Effector memory CD8-positive, alpha-beta T cell (primary cell): ENCODE results near the gene IPO13.

ENCODE experiments used
- ATAC-seq: fragments of 150-1000 bp; cut with Tn5 transposase; replicated peaks from 2 replicates; pipeline ENCODE4 v1.10.0; 2021; ENCODE audit warnings: mild to moderate bottlenecking, moderate library complexity
- DNase-seq, 3 experiments: peaks; one replicate each; pipeline ENCODE4 v3.0.0; 2021
- H3K27ac Mint-ChIP-seq, 2 donors: one replicate each; pipeline ENCODE4 v1.8.0; 2022; ENCODE audit warnings: mild to moderate bottlenecking in 2 of 2, mixed read lengths in 2 of 2, moderate library complexity in 2 of 2
- H3K27me3 Mint-ChIP-seq, 2 donors: one replicate each; pipeline ENCODE4 v1.8.0; 2022; ENCODE audit warnings: mixed read lengths in 2 of 2
- H3K36me3 Mint-ChIP-seq: one replicate; pipeline ENCODE4 v1.8.0; 2022; ENCODE audit warnings: mild to moderate bottlenecking, moderate library complexity, mixed read lengths; ENCODE audit not compliant: insufficient read depth
- H3K4me1 Mint-ChIP-seq, 2 donors: one replicate each; pipeline ENCODE4 v1.8.0; 2022; ENCODE audit warnings: low read depth in 2 of 2, mixed read lengths in 2 of 2
- H3K4me3 Mint-ChIP-seq, 2 donors: one replicate each; pipeline ENCODE4 v1.8.0; 2022; ENCODE audit warnings: mild to moderate bottlenecking in 2 of 2, mixed read lengths in 2 of 2, moderate library complexity in 2 of 2
- H3K9me3 Mint-ChIP-seq, 2 donors: one replicate each; pipeline ENCODE4 v1.8.0; 2022; ENCODE audit warnings: mixed read lengths in 2 of 2

The IPO13 gene

GRCh38 chr1:43963890-43964289, 17.1 kb downstream of the IPO13 start:
- H3K4me1 Mint-ChIP-seq: no peaks in the 10 kb centered on the region
- no peak overlapping the region for H3K4me3 Mint-ChIP-seq
- ATAC-seq (no peak), DNase-seq (no peak)
- no peaks in the 10 kb centered on the region for H3K27me3 Mint-ChIP-seq
- no peaks in the 10 kb centered on the region for H3K9me3 Mint-ChIP-seq
- H3K27ac Mint-ChIP-seq: no peak overlapping the region
- H3K36me3 Mint-ChIP-seq: peaks cover 3% of the 10 kb centered on the region

- Mint-ChIP-seq H3K4me1 (peaks cover 11 to 12% of the 10 kb centered on the region in 2 donors), H3K27ac (no peak overlapping the region), H3K9me3 (no peaks in the 10 kb centered on the region), H3K36me3 (peaks cover 3% of the 10 kb centered on the region), H3K27me3 (no peaks in the 10 kb centered on the region), H3K4me3 (no peak overlapping the region)
- DNase-seq (no peak), ATAC-seq (no peak)
Measured at GRCh38 chr1:43965316-43965715, 18.6 kb downstream of the IPO13 start.

GRCh38 chr1:43968348-43968948, 21.7 kb downstream of the IPO13 start:
- DNase-seq (no peak), ATAC-seq (no peak)
- Mint-ChIP-seq H3K27me3 (no peaks in the 10 kb centered on the region), H3K27ac (no peak overlapping the region), H3K4me1 (peaks cover 14 to 18% of the 10 kb centered on the region in 2 donors), H3K9me3 (no peaks in the 10 kb centered on the region), H3K36me3 (peaks cover 5% of the 10 kb centered on the region), H3K4me3 (no peak overlapping the region)

- H3K27me3 Mint-ChIP-seq: no peaks in the 10 kb centered on the region
- DNase-seq: no peak
- H3K4me3 Mint-ChIP-seq: peak overlapping the region; percentile 91 to 93
- H3K36me3 Mint-ChIP-seq: peaks cover 6% of the 10 kb centered on the region
- ATAC-seq: no peak
- H3K27ac Mint-ChIP-seq: peak overlapping the region in 1 of 2 donors; percentile 64
- peaks cover 24 to 26% of the 10 kb centered on the region in 2 donors for H3K4me1 Mint-ChIP-seq
- H3K9me3 Mint-ChIP-seq: no peaks in the 10 kb centered on the region
Measured at GRCh38 chr1:43969416-43969745, 22.6 kb downstream of the IPO13 start.

GRCh38 chr1:43969746-43970466, 23.2 kb downstream of the IPO13 start, which contains the start of gene DPH2:
TSS of gene DPH2 (plus strand) at chr1:43970010. CDS start at chr1:43970176, 166 bp downstream.
- peak; percentile 85 to 89 (median 86) for DNase-seq
- H3K27ac Mint-ChIP-seq: peak within 1 kb of the TSS in 1 of 2 donors; percentile 64
- no peaks in the 10 kb centered on the region for H3K27me3 Mint-ChIP-seq
- peaks cover 11% of the 10 kb centered on the region for H3K36me3 Mint-ChIP-seq
- peak within 1 kb of the TSS; percentile 91 to 93 for H3K4me3 Mint-ChIP-seq
- peak; percentile 85 for ATAC-seq
- H3K4me1 Mint-ChIP-seq: peaks cover 24 to 27% of the 10 kb centered on the region in 2 donors
- no peaks in the 10 kb centered on the region for H3K9me3 Mint-ChIP-seq

- no peak for ATAC-seq
- H3K27me3 Mint-ChIP-seq: no peaks in the 10 kb centered on the region
- H3K4me1 Mint-ChIP-seq: peaks cover 24 to 29% of the 10 kb centered on the region in 2 donors
- H3K36me3 Mint-ChIP-seq: peaks cover 11% of the 10 kb centered on the region
- H3K9me3 Mint-ChIP-seq: no peaks in the 10 kb centered on the region
- peak overlapping the region in 1 of 2 donors; percentile 64 for H3K27ac Mint-ChIP-seq
- peak overlapping the region; percentile 91 to 93 for H3K4me3 Mint-ChIP-seq
- DNase-seq: no peak
Measured at GRCh38 chr1:43970502-43970901, 23.8 kb downstream of the IPO13 start.

- no peaks in the 10 kb centered on the region for H3K9me3 Mint-ChIP-seq
- peak overlapping the region in 1 of 2 donors; percentile 64 for H3K27ac Mint-ChIP-seq
- no peak for DNase-seq
- no peaks in the 10 kb centered on the region for H3K27me3 Mint-ChIP-seq
- ATAC-seq: no peak
- H3K4me1 Mint-ChIP-seq: peaks cover 28 to 33% of the 10 kb centered on the region in 2 donors
- H3K36me3 Mint-ChIP-seq: peaks cover 11% of the 10 kb centered on the region
- H3K4me3 Mint-ChIP-seq: peak overlapping the region; percentile 91 to 93
Measured at GRCh38 chr1:43970911-43971310, 24.2 kb downstream of the IPO13 start.

GRCh38 chr1:43971336-43971980, 24.7 kb downstream of the IPO13 start:
- Mint-ChIP-seq H3K27me3 (no peaks in the 10 kb centered on the region), H3K9me3 (no peaks in the 10 kb centered on the region), H3K36me3 (peaks cover 12% of the 10 kb centered on the region), H3K4me3 (peak overlapping the region; percentile 91 to 93), H3K27ac (no peak overlapping the region), H3K4me1 (peaks cover 33 to 39% of the 10 kb centered on the region in 2 donors)
- ATAC-seq (no peak), DNase-seq (no peak)

GRCh38 chr1:43973981-43974442, 27.3 kb downstream of the IPO13 start:
- H3K27me3 Mint-ChIP-seq: no peaks in the 10 kb centered on the region
- no peak for ATAC-seq
- peaks cover 56 to 59% of the 10 kb centered on the region in 2 donors for H3K4me1 Mint-ChIP-seq
- H3K27ac Mint-ChIP-seq: peak overlapping the region; percentile 93 to 94
- peaks cover 19% of the 10 kb centered on the region for H3K36me3 Mint-ChIP-seq
- DNase-seq: no peak
- peak overlapping the region; percentile 92 to 94 for H3K4me3 Mint-ChIP-seq
- no peaks in the 10 kb centered on the region for H3K9me3 Mint-ChIP-seq

- peaks cover 50 to 54% of the 10 kb centered on the region in 2 donors for H3K4me1 Mint-ChIP-seq
- ATAC-seq: peak; percentile 78
Measured at GRCh38 chr1:43974443-43975248, 27.9 kb downstream of the IPO13 start, which contains the start of gene ATP6V0B. TSS of gene ATP6V0B (plus strand) at chr1:43974960. CDS start at chr1:43975041, 81 bp downstream.

GRCh38 chr1:43975249-43975961, 28.7 kb downstream of the IPO13 start:
- Mint-ChIP-seq H3K9me3 (no peaks in the 10 kb centered on the region), H3K4me1 (peaks cover 48 to 51% of the 10 kb centered on the region in 2 donors), H3K27me3 (no peaks in the 10 kb centered on the region), H3K27ac (peak overlapping the region; percentile 93 to 94), H3K36me3 (peaks cover 22% of the 10 kb centered on the region), H3K4me3 (peak overlapping the region; percentile 92 to 94)
- ATAC-seq (peak; percentile 10), DNase-seq (no peak)

More at GRCh38 chr1:43974443-43975248, 27.9 kb downstream of the IPO13 start, which contains the start of gene ATP6V0B:
- DNase-seq: peak; percentile 91 to 92 (median 91)
- Mint-ChIP-seq H3K9me3 (no peaks in the 10 kb centered on the region), H3K27me3 (no peaks in the 10 kb centered on the region), H3K27ac (peak within 1 kb of the TSS; percentile 93 to 94), H3K36me3 (peaks cover 19% of the 10 kb centered on the region), H3K4me3 (peak within 1 kb of the TSS; percentile 92 to 94)

- Mint-ChIP-seq H3K9me3 (no peaks in the 10 kb centered on the region), H3K36me3 (peaks cover 22% of the 10 kb centered on the region), H3K27ac (peak overlapping the region in 1 of 2 donors; percentile 94), H3K27me3 (no peaks in the 10 kb centered on the region), H3K4me1 (peaks cover 50 to 51% of the 10 kb centered on the region in 2 donors), H3K4me3 (peak overlapping the region; percentile 92 to 94)
- ATAC-seq (no peak), DNase-seq (no peak)
Measured at GRCh38 chr1:43976045-43976444, 29.3 kb downstream of the IPO13 start.
